NCI-H460 (cell line): ENCODE data around the gene DHH. TPM values are rescaled to one million over a fixed set of nuclear protein-coding genes. Genes with fewer than 3 reads are reported as not detected.
"Not testable (repeated sequence)": the region's sequence is repeated elsewhere in the genome, so short reads cannot be mapped to it uniquely, and the experiment has no call there.

Source experiments
- DNase-seq: peaks from one replicate; pipeline ENCODE4 v3.0.0-alpha.2; 2016; ENCODE audit warnings: low read depth; ENCODE audit errors: extremely low read depth
- total RNA-seq: library from RNA; depleted of rRNA; stranded (reverse); fragments of >200 nt; shearing (Covaris generic); gene quantifications from 2 replicates; pipeline ENCODE4 v1.2.3, GENCODE V29; 2014

The DHH gene
- total RNA-seq, 1 experiment from 2014 or later, result 0.07 TPM

GRCh38 chr12:49079793-49080192 is 14.8 kb downstream of the DHH start:
- no peak for DNase-seq

GRCh38 chr12:49070971-49071370 is 23.6 kb downstream of the DHH start:
- DNase-seq, result no peak

GRCh38 chr12:49069507-49070346 is 24.9 kb downstream of the DHH start, which contains the start of gene RHEBL1:
RHEBL1 (minus strand) TSS chr12:49069979; CDS start chr12:49069785, 194 bp downstream.
- peak; percentile 96 for DNase-seq

- no peak for DNase-seq
Observed at GRCh38 chr12:49068879-49069506, 25.6 kb downstream of the DHH start.

GRCh38 chr12:49066120-49066519 is 28.5 kb downstream of the DHH start:
- DNase-seq, result no peak

GRCh38 chr12:49064767-49065152 is 29.8 kb downstream of the DHH start:
- no peak for DNase-seq

GRCh38 chr12:49061916-49062315 is 32.7 kb downstream of the DHH start:
- DNase-seq, result not testable (repeated sequence)

- no peak for DNase-seq
Observed at GRCh38 chr12:49061157-49061650, 33.4 kb downstream of the DHH start.

- peak; percentile 85 for DNase-seq
Observed at GRCh38 chr12:49060237-49061156, 34.1 kb downstream of the DHH start, which contains the start of gene KMT2D. KMT2D (minus strand) TSS chr12:49060794; CDS start chr12:49055324, 5,470 bp downstream.

GRCh38 chr12:49059299-49060171 is 35.1 kb downstream of the DHH start:
- DNase-seq, result no peak

GRCh38 chr12:49059045-49059298 is 35.6 kb downstream of the DHH start:
- no peak for DNase-seq

- DNase-seq, result no peak
Observed at GRCh38 chr12:49058366-49059044, 36.1 kb downstream of the DHH start.

- no peak for DNase-seq
Observed at GRCh38 chr12:49057888-49058287, 36.7 kb downstream of the DHH start.

GRCh38 chr12:49055978-49056754 is 38.4 kb downstream of the DHH start:
- DNase-seq, result peak; percentile 42

- no peak for DNase-seq
Observed at GRCh38 chr12:49055092-49055491, 39.5 kb downstream of the DHH start.

GRCh38 chr12:49054524-49054923 is 40.1 kb downstream of the DHH start:
- DNase-seq, result no peak

GRCh38 chr12:49054096-49054495 is 40.5 kb downstream of the DHH start:
- no peak for DNase-seq

- DNase-seq, result no peak
Observed at GRCh38 chr12:49052451-49053208, 42.0 kb downstream of the DHH start.
